ENCODE measurements around the gene WHRN.

DNA sequence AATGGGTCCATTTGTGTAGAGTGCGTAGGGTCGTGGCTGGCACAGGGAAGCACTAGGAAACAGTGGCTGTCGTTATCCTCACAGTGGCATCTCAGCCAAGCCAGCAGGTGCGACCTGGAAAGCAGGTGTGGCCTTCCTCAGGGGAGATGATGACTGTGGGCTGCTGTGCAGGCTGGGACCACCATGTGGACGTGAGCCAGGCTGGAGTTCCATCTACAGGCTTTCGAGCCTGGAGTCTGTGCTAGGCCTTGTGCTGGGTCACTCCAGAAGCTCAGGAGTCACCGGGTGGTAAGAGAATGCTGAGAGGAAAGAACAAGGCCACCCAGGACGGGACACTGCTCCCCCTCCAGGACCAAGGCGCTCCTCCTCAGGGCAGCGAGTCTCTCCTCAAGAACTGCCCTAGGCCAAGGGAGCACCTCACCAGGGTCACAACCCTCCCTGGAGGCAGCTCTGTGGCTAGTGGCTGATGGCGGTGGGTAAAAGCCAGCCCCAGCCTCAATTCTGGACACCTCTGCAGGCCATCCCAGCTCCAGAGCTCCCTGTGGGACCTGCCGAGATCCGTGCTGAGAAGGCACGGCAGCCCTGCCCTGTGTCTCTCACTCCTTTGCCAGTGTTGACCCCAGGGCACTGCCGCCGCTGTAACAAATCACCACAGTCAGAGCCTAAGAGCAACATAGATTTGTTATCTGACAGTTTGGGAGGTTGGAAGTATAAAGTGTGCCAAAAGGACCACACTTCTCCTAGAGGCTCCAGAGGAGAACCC lies 36.0 kb downstream of the WHRN start:
- TF ChIP-seq ARNT (IDR thresholded peaks at IDR 0.05) (no peak), FOXA1 (IDR thresholded peaks at IDR 0.05) (no peak), SUZ12 (IDR thresholded peaks at IDR 0.05) (no peak), SP1 (IDR thresholded peaks at IDR 0.05) (no peak), NFRKB (IDR thresholded peaks at IDR 0.05) (no peak)

Measured in HEK293T (cell line).